IPS-20b (cell line): ENCODE data around the gene DEGS1.

ENCODE experiments used
- H3K27ac ChIP-seq: one replicate; pipeline ENCODE4 v1.5.1; 2013; ENCODE audit warnings: low read length
- H3K27me3 ChIP-seq: 2 replicates; pipeline ENCODE4 v1.6.1; 2013; ENCODE audit warnings: mild to moderate bottlenecking, low read length, inconsistent platforms; ENCODE audit not compliant: insufficient read depth
- H3K36me3 ChIP-seq: 2 replicates; pipeline ENCODE4 v1.6.1; 2013; ENCODE audit warnings: low read depth, mild to moderate bottlenecking, inconsistent platforms, low read length, moderate library complexity; ENCODE audit not compliant: insufficient read depth
- H3K4me1 ChIP-seq: 2 replicates; pipeline ENCODE4 v1.6.1; 2013; ENCODE audit warnings: mild to moderate bottlenecking, control low read depth, inconsistent platforms, low read length, moderate library complexity; ENCODE audit not compliant: insufficient read depth
- H3K4me3 ChIP-seq: 2 replicates; pipeline ENCODE4 v1.5.1; 2013; ENCODE audit warnings: mild to moderate bottlenecking, low read length, inconsistent platforms
- H3K9ac ChIP-seq: 2 replicates; pipeline ENCODE4 v1.6.1; 2013; ENCODE audit warnings: low read depth, mild to moderate bottlenecking, inconsistent platforms, low read length, moderate library complexity
- H3K9me3 ChIP-seq: 2 replicates; pipeline ENCODE4 v1.6.1; 2013; ENCODE audit warnings: mild to moderate bottlenecking, low read depth, low read length, inconsistent platforms; ENCODE audit not compliant: insufficient read depth

Gene DEGS1

DNA sequence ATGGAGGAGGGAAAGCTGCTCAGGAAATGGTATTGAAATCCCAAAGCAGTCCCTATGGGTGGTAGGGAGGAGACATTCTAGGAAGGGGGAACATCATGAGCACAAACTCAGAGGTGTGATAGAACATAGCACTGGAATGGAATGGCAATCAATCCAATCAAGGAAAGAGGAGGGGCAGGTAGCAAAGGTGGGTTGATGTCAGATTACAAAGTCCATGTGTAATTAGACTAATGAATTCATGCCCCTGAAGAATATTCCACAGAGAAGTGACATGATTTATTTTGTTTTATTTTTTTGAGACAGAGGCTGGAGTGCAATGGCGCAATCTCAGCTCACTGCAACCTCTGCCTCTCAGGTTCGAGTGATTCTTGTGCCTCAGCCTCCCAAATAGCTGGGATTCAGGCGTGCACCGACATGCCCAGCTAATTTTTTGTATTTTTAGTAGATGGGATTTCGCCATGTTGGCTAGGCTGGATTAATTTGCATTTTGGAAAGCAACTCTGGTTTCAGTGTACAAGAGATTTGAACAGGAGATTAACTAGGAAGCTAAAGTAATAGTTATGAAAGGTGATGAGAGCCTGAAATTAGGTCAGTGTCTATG is 36.1 kb downstream of the DEGS1 start:
- no peak overlapping the region for H3K27ac ChIP-seq
- H3K9me3 ChIP-seq, result no peaks in the 10 kb centered on the region
- peaks cover 16% of the 10 kb centered on the region; the same call in 1 of the 2 replicates for H3K4me1 ChIP-seq
- H3K9ac ChIP-seq, result no peak overlapping the region
- no peaks in the 10 kb centered on the region for H3K36me3 ChIP-seq
- no peak overlapping the region for H3K4me3 ChIP-seq
- no peaks in the 10 kb centered on the region for H3K27me3 ChIP-seq

DNA sequence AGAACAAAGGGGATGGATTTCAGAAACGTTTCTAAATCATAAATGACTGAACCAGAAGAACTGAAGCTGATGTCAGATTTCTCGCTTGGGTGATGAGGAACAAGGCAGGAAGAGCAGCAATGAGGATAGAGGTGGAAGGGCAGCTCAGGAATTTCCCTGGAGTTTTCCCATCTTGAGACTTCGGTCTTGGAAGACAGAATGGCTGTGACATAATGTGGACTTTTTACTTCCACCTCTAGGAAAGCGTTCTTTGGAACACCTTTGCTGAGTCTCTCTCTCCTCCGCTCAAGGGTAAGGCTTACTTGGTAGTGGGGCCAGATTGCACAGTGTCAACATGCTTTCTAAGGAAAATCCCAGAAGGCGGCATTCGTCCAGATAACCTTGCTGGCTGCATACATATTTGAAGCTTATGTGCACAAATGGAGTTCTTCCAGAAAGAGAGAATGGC is 36.6 kb downstream of the DEGS1 start:
- H3K4me3 ChIP-seq, result no peak overlapping the region
- no peak overlapping the region for H3K27ac ChIP-seq
- H3K9me3 ChIP-seq, result no peaks in the 10 kb centered on the region
- H3K36me3 ChIP-seq, result no peaks in the 10 kb centered on the region
- H3K9ac ChIP-seq, result no peak overlapping the region
- H3K4me1 ChIP-seq, result peaks cover 16% of the 10 kb centered on the region; the same call in 1 of the 2 replicates
- no peaks in the 10 kb centered on the region for H3K27me3 ChIP-seq

DNA sequence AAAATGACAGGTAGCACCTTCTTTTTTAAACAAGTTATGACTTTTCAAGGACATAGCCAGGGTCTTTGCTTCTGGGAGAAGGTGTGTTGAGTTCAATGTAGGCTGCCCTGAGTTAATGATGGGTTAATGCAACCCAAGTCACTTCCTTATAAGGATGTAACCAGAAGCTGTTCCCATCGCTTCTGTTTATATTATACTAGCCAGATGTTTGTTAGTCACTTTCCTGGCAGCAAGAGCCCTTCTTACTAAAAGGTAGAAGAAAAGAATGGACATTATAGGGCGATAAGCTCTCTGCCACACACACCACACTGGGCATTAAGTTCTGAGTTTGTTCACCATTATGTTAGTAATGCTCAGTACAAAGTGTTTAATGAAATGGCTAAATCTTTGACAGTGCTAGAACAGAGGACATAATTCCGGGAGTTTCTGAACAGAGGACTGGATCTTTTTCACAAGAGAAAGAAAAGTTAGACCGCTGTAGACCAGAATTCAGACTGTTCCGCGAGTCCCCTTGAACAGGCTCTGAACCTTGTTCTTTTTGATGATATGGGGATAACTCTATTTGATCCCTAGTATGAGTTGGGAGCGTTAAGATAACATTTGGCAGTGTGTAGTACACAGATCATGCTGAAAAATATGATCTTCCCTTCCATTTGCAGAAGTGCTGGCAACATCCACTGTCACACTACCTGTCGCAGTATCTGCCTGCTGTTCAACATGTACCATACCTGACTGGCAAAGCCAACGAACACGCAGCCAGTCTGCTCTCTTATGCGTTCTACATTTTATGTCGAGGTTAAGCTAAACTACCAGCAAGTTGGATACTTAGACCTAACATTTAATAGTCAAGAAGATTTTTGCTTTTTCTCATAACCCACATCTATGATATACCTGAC is 41.0 kb downstream of the DEGS1 start:
- no peak overlapping the region for H3K4me3 ChIP-seq
- H3K9ac ChIP-seq, result peak overlapping the region; percentile 51; the same call in 1 of the 2 replicates
- H3K4me1 ChIP-seq, result peaks cover 13% of the 10 kb centered on the region; the same call in 1 of the 2 replicates
- H3K27ac ChIP-seq, result no peak overlapping the region
- H3K36me3 ChIP-seq, result peaks cover 20% of the 10 kb centered on the region
- H3K27me3 ChIP-seq, result no peaks in the 10 kb centered on the region
- H3K9me3 ChIP-seq, result no peaks in the 10 kb centered on the region

DNA sequence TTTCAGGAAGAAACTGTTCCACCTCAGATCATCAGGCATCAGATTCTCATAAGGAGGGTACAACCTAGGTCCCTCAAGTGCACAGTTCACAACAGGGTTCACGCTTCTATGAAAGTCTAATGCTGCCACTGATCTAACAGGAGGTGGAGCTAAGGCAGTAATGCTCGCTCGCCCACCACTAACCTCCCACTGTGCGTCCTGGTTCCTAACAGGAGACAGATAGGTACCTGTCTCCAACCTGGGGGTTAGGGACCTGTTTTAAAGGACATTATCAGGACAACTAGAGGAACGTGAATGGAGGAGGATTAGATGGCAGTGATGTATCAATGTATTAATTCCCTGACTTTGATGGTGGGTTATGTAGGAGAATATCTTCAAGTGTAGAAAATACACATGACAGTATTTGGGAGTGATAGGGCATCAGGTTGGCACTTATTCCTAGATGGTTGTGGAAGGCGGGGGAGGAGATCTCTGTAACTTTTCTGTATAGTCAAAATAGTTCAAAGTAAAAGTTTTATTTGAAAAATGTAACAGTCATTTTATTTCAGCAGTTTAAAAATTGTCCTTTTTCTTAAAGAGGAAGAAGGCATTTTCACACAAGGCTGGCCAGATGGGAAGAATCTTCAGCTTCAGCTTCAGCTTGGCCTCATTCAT is 43.9 kb downstream of the DEGS1 start:
- no peak overlapping the region for H3K27ac ChIP-seq
- H3K4me3 ChIP-seq, result no peak overlapping the region
- peaks cover 13% of the 10 kb centered on the region; the same call in 1 of the 2 replicates for H3K4me1 ChIP-seq
- no peaks in the 10 kb centered on the region for H3K27me3 ChIP-seq
- H3K36me3 ChIP-seq, result peaks cover 39% of the 10 kb centered on the region
- H3K9ac ChIP-seq, result no peak overlapping the region
- H3K9me3 ChIP-seq, result no peaks in the 10 kb centered on the region

DNA sequence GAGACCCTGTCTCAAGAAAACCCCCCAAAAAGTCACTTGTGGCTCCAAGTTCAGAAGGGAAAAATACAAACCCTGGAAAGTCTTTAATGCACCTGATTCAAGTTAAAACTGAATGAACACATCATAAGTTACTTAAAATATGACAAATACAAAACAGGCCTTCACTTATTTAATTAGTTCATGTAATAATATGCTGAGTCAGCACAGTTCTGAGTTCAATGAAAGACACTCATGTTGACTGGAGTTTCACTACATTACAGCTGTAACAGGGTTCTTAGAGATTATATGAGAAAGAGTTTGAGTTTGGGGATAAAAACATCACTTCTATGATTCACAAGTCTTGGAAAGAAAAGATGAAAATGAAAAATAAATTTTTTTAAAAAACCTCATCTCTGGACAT is 51.0 kb downstream of the DEGS1 start:
- no peak overlapping the region for H3K4me3 ChIP-seq
- no peaks in the 10 kb centered on the region for H3K9me3 ChIP-seq
- H3K36me3 ChIP-seq, result peaks cover 39% of the 10 kb centered on the region
- H3K27ac ChIP-seq, result no peak overlapping the region
- H3K9ac ChIP-seq, result no peak overlapping the region
- peaks cover 25% of the 10 kb centered on the region; the same call in 1 of the 2 replicates for H3K4me1 ChIP-seq
- H3K27me3 ChIP-seq, result no peaks in the 10 kb centered on the region

DNA sequence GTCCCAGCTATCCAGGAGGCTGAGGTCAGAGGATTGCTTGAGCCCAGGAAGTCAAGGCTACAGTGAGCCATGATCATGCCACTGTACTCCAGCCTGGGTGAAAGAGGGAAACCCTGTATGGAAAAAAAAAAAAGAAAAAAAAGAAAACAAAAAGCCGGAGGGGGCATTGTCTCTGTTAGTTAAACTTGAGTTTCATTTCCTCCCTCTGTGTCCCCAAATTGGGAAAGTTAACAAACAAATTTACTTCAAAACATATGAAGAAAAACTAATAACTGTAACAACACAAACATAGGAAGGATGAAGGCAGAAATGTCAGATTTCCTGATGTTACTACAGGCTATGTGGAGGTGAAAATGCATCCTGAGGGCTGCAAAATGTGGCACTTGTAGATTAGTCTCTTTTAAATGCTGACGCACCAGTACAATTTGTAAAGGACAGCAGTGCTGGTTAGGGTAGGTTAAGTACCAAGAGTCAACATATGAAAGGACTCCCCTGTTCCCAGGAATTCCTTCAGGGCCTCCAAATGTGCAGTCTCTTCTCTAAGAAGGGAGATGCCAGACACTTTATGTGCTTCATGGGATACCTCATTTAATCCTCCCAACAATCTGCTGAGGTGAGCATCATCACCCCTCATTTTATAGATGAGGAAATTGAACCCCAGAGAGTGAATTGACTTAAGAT is 52.9 kb downstream of the DEGS1 start:
- H3K27ac ChIP-seq, result no peak overlapping the region
- no peaks in the 10 kb centered on the region for H3K9me3 ChIP-seq
- no peaks in the 10 kb centered on the region for H3K27me3 ChIP-seq
- H3K36me3 ChIP-seq, result peaks cover 25% of the 10 kb centered on the region
- H3K9ac ChIP-seq, result peak overlapping the region; percentile 9
- H3K4me3 ChIP-seq, result peak overlapping the region; percentile 8; the same call in 1 of the 2 replicates
- H3K4me1 ChIP-seq, result peaks cover 30% of the 10 kb centered on the region; the same call in 1 of the 2 replicates

DNA sequence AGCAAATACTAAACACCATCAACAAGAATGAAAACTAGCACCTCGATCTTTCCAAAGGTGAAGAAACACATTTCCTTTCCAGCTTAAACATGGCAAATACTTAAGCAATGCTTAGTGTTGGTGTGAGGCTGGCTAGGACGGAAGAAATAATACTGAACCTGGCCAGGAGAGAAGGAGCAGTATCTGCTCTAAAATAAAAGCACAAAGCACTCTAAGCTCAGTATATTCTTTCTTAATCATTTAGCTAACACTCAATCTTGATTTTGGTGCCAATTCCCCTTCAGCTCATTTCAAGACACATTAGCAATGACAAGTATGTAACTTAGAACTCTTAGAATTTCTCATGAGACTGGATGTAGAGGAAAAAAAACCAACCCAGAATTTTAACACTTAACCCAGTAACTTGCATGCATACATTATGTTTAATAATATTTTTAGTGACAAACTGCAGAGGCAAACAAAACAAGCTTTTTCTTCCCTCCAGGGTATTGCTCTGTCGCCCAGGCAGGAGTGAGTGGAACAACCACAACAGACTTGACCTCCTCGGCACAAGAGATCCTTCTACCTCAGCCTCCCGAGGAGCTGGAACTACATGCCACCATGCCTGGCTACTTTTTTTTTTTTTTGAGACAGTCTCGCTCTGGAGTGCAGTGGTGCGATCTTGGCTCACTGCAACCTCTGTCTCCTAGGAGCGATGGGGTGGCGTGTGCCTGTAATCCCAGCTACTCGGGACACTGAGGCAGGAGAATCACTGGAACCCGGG is 54.3 kb downstream of the DEGS1 start:
- peaks cover 30% of the 10 kb centered on the region; the same call in 1 of the 2 replicates for H3K4me1 ChIP-seq
- no peak overlapping the region for H3K27ac ChIP-seq
- H3K27me3 ChIP-seq, result no peaks in the 10 kb centered on the region
- H3K36me3 ChIP-seq, result peaks cover 20% of the 10 kb centered on the region
- H3K4me3 ChIP-seq, result no peak overlapping the region
- H3K9me3 ChIP-seq, result no peaks in the 10 kb centered on the region
- 0 out of 2 replicates have a peak overlapping the region, but pooled peaks have one; percentile 8 for H3K9ac ChIP-seq

DNA sequence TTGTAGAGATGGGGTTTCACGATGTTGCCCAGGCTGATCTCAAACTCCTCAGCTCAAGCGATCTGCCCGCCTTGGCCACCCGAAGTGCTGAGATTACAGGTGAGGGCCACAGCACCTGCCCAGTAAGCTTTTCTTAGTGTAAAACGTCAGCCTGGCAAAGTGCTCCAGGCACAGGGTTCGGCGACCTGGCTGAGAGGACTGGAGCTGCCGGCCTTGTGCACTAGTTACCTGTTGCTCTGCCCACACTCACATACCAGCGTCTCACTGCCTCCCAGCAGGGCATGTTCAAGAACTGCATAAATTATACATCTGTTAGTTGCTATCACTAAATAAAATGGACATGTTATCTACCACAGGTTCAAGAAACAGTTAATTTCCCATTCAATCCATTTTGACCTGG is 55.2 kb downstream of the DEGS1 start:
- Histone ChIP-seq H3K27me3 (no peaks in the 10 kb centered on the region), H3K9ac (no peak overlapping the region), H3K4me3 (no peak overlapping the region), H3K9me3 (no peaks in the 10 kb centered on the region), H3K36me3 (peaks cover 12% of the 10 kb centered on the region), H3K4me1 (peaks cover 30% of the 10 kb centered on the region; the same call in 1 of the 2 replicates), H3K27ac (no peak overlapping the region)

DNA sequence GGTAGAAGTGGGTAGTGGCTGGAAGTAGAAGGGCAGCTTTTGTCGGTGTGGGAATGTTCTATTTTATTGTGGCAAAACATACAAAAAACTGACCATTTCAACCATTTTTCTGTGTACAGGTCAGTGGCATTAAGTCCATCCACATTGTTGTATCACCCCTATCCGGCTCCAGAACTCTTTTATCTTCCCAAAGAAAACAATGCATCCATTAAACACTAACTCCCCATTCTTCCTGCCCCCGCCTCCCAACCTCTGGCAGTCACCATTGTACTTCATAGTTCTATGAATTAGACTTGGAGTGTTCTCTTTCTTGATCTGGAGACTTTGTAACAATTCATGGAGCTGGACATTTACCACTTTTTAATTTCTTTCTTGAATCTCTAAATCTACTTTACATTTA is 55.7 kb downstream of the DEGS1 start:
- Histone ChIP-seq H3K4me3 (no peak overlapping the region), H3K9ac (no peak overlapping the region), H3K36me3 (peaks cover 11% of the 10 kb centered on the region), H3K27me3 (no peaks in the 10 kb centered on the region), H3K27ac (no peak overlapping the region), H3K4me1 (peaks cover 30% of the 10 kb centered on the region; the same call in 1 of the 2 replicates), H3K9me3 (no peaks in the 10 kb centered on the region)
